Smooth muscle cell of trachea (primary cell): Measurements from ENCODE around the gene GALNT15. TPM values are rescaled to one million over a fixed set of nuclear protein-coding genes. Genes with fewer than 3 reads are reported as not detected.

Experiments used
- total RNA-seq: library from RNA; depleted of rRNA; stranded (reverse); fragments of >200 nt; gene quantifications from 2 replicates; pipeline ENCODE4 v1.2.1, GENCODE V29; 2014

Gene GALNT15, protein sequence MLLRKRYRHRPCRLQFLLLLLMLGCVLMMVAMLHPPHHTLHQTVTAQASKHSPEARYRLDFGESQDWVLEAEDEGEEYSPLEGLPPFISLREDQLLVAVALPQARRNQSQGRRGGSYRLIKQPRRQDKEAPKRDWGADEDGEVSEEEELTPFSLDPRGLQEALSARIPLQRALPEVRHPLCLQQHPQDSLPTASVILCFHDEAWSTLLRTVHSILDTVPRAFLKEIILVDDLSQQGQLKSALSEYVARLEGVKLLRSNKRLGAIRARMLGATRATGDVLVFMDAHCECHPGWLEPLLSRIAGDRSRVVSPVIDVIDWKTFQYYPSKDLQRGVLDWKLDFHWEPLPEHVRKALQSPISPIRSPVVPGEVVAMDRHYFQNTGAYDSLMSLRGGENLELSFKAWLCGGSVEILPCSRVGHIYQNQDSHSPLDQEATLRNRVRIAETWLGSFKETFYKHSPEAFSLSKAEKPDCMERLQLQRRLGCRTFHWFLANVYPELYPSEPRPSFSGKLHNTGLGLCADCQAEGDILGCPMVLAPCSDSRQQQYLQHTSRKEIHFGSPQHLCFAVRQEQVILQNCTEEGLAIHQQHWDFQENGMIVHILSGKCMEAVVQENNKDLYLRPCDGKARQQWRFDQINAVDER
- 17.9 and 93.0 TPM in 2 replicates for total RNA-seq

DNA sequence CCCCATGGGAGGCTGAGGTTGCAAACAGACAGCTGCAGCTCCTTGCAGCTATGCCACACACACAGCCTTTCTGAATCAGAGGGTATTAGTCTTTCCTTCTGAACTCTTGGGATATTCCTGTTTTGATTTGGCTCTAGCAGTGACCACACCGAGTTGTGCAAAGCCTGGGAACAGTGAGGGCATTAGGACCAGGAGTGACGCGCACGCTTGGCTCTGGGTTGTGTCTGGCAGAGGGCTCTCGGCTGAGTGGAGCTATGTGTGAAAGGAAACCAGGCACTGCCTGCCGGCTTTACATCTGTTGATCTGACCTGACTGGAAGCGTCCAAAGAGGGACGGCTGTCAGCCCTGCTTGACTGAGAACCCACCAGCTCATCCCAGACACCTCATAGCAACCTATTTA is at the start of gene GALNT15:
Gene GALNT15 (plus strand): TSS at position 292 of the 400 bp plus-strand sequence. CDS start 472 bp downstream, outside the sequence.

GRCh38 chr3:16264708-16265454 is 90.4 kb downstream of the GALNT15 start, which contains the start of the genes DPH3 and OXNAD1:
Gene DPH3, minus strand, starts transcription at chr3:16264943. Its CDS starts 67 bp downstream, at chr3:16264876.
Gene OXNAD1, plus strand, starts transcription at chr3:16265212. Its CDS starts 5,741 bp downstream, at chr3:16270953.

Other genes with a start within 250 kb of the GALNT15 start
- gene DPH3, start 90.3 kb downstream of the GALNT15 start, total RNA-seq = 18.0 and 19.1 TPM in 2 replicates
- 8.9 and 10.6 TPM in 2 replicates for gene OXNAD1, start 90.5 kb downstream of the GALNT15 start, total RNA-seq